Neural progenitor cell (in vitro differentiated cells): Measurements from ENCODE around the gene KRTAP12-1.

Source experiments
- CTCF ChIP-seq: fragments of 200-600 bp; sonication (generic); IDR thresholded peaks from 2 replicates; pipeline ENCODE4 v1.5.1; 2017; ENCODE audit warnings: antibody characterized with exemption, mild to moderate bottlenecking
- EZH2 ChIP-seq: fragments of 200-600 bp; sonication (generic); IDR thresholded peaks from 2 replicates; pipeline ENCODE4 v1.6.1; 2017; ENCODE audit warnings: antibody characterized with exemption, mild to moderate bottlenecking, moderate library complexity
- EZH2phosphoT487 ChIP-seq: fragments of 200-600 bp; sonication (generic); IDR thresholded peaks from 2 replicates; pipeline ENCODE4 v1.6.1; 2017; ENCODE audit warnings: antibody characterized with exemption

GRCh38 chr21:44650973-44651675 is 30.8 kb downstream of the KRTAP12-1 start:
- no peak for TF ChIP-seq CTCF
- no peak for TF ChIP-seq EZH2phosphoT487
- no peak for TF ChIP-seq EZH2
